AG08395 (cell line): ENCODE measurements around the gene ADSS1.

ENCODE experiments used
- DNase-seq: peaks from one replicate; pipeline ENCODE4 v3.0.0; 2012; ENCODE audit warnings: mixed read lengths, low spot score

ADSS1 gene

DNA sequence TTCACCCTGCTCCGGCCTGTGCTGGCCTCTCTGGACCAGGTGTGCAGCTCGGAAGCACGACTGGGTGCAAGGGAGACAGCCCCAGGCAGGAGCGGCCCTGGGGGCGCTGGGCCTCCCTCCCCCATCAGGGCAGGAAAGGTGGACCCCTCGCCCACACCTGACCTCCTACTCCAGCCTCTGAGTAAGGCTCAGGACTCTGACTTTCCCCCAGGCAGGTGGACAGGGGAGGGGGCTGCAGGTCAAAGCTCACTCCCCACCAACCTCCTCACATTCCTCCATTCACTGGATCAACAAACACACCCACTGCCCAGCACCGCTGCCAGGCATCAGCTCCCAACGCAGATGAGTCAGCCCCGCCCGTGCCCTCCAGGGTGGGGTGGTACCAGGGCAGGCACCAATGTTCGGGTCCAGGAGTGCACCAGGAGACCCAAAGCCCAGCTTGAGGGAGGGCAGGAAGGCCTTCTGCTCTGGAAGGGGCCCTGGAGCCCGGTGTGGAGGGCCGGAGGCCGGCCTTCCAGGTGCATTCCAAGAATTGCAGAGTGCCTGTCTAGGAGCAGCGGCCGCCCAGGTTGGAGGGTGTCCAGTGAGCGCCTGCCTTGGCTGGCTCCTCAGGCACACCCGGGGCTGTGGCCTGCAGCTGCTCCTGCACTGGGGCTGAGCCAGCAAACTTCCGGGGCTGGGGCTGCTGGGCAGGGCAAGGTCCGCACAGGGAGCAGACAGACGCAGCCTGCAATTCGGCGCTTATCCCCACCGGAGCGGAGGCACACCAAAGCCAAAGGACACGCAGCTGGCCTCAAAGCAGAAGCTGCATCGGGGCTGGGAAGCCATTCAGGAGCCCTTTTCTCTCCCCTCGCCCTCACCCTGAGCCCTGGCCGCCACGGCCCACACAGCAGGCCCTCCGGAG lies 36.2 kb upstream of the ADSS1 start:
- DNase-seq, result peak; percentile 74

DNA sequence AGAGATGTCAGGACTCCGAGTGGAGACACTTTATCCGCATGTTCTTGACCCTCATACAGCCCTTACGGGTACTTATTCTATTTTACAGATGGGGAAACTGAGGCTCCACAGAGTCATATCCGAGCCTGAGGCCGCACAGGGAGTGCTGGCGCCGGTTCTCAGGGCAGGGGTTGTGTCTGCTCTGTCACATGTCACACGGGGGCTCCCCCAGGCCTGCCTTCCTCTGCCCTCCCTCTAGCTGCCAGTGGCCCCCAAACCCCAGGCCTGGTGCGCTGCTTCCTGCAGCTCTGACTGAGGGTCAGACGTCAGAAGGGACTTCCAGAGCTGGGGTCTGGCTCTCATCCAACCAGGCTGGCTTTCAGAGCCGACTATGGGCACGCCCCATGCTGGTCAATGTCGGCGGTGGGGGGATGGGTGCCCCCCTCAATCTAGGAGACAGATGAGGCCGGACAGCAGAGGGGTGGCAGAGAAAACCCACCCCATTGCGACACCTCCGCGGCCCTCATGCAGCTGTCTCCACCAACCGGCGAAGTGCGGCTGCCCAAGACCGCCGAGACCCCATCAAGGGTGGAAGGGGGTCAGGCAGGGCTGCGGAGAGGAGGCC lies 35.4 kb upstream of the ADSS1 start:
- no peak for DNase-seq

DNA sequence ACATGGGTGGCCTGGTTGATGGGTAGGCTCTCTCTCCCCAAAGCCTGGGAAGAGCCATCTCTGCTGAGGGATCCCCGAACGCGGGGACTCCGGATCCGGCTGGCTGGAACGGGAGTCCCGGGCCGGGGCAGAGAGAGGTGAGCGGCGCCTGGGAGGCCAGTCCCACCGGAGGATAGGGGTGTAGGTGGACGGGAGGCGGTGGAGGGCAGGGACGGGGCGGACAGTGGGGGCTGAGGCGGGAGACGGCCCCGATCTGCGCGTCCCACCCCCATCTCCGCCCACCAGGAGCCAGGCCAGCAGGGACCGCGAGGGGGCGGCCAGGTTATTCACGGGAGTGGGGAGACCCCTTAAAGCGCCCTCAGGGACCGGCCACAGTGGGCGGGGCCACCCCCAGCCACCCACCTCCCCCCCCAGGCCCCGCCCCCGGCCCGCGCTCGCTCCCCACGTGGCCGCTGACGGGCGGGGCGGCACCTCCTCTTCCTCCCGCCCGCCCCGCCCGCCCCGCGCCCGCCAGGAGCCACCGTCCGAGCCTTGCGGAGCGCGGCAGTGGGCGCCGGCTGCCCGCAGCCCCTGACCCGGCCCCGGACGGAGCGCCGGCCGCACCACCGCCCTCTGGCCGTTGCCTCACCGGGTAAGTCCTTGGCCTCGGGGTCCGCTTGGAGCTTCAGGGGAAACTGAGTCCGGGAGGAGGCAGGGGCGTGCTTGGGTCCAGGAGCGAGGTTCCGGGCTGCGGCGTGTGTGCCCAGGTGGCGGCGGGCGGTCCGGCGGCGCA lies 34.7 kb upstream of the ADSS1 start, which contains the start of gene INF2:
INF2 (plus strand) TSS at position 510 of the 772 bp plus-strand sequence. CDS start 11,748 bp downstream, outside the sequence.
- peak; percentile 90 for DNase-seq

DNA sequence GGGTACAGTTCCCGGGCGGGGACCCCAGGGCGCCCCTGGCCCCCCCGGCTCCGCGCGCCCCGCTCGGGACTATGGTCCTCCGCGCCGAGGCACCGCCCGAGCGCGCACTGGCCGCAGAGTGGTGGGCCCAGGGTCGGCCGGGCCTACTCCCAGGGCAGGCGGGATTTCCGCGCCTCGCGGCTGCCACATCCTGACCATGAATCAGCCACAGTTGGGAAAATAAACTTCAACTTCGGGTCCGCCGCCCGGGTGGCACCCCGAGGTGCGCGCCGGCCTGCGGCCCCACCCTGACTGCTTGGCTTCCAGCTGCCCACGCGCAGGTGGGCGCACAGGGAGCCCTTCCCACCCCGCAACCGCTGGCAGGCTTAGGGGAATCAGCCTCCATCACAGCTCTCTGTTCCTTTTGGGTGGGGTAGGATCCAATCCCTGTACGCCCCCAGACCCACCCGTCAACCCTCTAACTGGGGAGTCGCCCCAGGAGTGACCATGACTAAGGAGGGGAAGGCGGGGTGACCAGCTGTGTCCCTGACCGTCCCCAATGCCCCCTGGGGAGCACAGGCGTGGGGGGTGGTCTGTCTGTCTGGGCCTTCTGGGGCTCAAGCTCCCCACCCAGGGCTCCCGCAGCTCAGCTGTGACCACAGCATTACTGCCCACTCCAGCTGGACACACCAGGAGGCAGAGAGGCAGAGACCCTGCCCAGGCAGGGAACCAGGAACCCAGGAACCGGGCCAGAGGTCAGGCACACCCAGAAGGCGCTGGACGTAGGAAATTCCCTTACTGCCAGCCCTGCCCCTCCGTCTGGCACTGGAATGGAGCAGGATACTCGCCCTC lies 33.9 kb upstream of the ADSS1 start:
- DNase-seq, result no peak

DNA sequence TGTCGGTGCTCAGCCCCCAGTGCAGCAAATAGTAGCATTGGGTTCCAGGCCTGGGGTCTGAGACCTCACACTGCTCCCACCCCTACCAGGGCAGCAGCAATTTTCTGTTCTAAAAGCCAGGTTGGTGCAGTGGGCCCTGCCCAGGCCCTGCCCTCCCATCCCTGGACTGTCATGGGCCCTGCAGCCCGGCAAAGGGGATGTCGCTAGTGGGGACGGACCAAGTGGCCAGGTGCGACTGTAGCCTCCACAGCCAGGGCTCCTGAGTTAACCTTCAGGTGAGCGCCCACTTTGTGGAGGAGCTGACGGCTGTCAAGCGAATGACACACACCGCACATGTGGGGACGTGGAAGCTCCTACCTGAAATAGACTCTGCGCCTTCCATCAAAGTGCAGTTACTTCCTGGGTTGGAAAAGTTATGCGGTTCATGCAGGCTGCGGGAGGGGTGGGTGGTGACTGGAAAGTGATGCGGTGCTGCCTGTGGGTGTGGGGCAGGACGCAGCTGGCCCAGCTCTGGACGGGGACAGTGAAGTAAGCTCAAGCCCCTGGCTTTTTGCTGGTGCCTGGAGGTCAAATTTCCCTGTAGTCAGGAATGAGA lies 33.1 kb upstream of the ADSS1 start:
- DNase-seq, result no peak

DNA sequence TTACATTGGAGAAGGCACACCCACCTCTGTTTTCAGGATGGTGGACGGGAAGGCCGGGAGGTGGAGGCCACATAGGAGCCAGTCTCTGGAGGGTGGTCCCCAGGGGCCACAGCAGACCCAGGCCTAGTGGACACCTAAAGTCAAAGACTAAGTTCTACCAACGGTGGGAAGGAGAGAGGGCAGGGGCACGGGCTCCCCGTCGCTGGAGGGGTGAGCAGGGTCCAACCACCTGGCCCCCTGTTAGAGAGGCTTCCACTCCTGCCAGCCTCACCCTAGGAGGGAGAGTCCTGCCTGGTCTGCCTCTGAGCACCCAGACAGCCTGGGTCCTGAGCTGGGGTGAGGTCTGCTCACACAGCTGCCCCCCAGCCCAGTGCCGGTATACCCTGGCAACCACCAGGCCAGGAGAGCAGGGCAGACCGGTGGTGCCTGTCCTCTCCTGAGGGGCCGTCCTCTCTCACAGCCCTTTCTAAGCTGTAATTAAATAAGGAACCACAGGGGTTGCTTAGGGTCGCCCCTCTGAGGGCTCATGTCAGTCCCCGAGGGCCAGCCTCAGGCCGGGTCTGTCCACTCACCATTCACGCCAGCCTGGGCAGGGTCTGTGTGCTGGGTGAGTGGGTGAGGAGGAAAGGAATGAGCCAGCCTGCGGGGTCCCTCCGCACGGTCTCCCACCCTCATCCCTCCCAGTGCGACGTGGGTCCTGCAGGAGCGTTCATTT lies 32.3 kb upstream of the ADSS1 start:
- DNase-seq, result no peak

DNA sequence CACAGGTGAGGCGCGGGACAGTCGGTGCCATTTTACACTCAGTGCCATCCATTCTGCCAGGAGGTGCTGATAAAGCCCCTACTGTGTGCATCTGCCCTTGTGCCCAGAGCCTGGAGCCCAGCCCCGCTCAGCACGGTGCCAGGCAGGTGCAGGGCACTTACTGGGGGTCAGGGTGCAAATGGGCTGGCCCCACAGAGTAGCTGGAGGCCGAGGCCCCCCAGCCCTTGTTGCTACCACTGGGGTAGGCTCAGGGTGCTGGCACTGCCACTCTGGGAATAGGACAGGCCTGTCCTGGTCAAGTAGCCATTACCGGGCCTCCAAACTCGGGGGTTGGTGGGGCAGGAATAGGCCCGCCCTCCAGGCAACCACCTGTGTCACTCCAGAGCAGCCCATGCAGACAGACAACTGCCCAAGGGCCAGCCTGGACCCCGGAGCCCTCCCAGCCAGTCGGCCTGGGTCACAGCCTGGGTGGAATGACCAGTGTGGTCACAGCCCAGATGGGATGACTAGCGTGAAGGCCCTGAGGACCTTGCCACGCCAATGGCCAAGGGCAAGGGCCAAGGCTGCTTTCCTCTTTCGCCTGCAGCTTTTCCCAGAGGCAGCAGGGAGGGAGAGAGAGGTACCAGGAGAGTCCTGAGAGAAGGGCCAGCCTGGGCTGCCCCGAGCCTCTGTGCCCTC lies 31.6 kb upstream of the ADSS1 start:
- no peak for DNase-seq

DNA sequence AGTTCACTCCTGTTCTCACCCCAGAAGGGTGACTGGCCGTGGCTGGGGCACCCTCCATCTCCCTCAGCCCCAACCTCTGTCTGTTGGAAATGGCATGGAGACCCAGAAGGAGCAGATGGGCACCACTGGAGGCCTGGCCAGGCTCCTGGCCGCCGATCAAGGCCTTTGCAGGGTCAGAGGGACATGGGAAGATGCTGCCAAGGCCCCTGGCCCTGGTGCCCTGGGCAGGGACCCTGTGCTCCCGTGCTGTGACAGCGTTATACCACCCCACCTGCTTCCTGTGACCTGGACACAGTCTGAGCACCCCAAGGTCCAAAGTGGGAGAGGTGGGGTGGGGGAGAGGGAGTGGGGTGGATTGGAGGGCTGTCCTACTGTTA lies 31.1 kb upstream of the ADSS1 start:
- DNase-seq, result no peak

DNA sequence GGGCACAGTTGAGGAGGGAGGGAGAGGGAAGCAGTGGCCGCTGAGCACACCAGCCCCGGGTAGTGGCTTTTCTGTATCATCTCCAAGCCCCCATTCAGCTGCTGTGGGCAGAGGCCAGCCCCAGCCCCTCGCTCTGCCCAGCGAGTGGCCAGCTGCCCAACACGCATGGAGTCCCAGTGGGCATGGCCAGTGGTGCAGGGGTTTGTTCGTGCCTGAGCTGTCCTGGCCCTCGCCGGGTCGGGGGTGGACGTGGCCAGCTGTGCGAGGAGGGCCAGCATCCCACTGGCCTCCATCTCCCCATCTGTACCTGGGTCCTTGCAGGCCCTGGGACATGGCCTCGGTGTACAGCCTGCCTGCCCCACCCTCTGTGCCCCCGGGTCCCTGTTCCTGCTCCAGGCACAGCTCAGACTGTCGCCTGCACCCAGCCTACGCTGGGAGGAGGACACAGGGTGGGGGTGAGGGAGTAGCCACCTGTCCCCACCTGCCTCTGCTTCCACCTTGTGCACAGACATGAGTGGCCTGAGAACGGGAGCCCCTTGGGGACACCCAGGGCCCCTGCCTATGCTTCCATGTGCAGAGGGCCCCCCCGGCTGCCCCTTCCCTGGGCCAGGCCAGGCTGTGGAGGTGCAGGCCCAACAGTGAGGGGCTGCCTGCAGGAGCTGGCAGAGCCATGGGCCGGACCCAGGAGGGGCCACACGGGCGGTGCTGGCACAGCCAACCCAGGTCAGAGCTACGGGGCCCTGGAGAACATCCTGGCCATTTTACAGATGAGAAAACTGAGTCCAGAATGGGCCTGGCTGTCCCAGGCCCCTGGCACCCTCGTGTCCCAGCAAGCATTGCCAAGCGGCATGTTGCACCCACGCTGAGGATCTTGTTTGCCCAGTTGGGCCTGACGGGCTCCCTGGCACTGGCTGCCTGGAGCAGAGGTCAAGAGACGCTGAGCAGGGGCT lies 30.3 kb upstream of the ADSS1 start:
- DNase-seq, result no peak

DNA sequence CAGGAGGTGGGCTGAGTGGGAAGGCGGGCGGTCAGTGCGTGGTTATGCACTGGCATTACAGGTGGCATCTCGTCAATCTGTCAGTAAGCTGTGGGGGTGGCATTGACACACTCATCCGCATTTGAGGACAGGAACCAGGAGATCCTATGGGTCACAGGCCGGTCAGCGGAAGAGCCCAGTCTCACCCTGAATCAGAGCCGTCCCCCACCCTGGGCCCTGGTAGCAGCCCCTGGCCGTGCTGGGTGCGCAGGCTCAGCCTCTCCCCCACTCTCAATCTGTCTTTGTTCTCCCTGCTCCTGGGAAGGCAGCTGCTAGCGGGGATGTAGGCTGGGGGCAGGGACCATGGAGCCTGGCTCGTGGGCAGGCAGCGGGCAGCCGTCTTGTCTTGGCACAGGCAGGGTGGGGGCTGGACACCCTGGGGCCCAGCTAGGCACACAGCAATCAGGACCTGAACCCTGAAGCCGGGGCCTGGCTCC lies 29.5 kb upstream of the ADSS1 start:
- no peak for DNase-seq

DNA sequence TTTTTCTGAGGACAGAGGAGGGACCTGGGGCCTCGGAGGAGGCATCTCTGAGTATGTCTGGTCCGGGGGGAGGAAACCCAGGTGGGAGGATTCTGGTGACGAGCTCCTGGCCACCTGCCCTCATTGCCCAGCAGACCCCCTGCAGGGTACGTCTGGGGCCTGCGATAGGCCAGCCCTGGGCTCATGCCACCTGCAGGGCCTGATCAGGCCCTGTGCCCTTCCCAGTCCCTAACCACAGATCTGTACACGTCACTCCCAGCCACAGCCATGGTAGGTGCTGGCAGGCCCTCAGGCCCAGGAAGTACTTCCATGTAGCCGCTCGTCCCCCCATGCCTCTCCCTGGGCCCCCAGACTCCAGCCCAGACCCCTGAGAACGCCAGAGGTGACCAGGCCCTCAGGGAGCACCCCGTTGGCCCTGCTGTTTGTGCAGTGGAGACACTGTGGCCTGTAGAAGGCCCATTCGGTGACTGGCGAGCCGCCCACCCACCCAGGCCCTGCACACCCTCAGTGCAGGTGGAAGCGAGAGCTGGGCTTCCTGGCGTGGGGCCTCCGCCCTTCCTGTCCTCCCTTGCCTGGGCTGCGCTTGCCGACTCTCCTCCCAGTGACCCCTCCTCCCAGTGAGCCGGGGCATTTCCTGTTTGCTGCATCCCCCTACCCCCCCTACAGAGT lies 28.9 kb upstream of the ADSS1 start:
- no peak for DNase-seq

DNA sequence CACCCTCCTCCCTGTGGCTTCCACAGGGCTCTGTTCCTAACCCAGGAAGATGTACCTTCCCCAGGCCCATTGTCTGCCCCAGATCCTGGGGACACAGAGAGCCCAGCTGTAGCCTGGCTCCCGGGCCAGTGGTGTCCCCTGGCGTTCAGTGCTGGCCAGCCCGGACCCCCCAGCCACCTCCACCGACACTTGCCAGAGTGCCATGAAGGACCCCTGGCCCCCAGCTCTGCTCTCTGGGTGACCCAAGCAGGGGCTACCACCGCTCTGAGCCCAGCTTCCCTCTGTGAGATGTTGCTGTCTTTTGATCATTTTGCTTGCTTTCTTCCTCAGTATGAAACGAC lies 28.4 kb upstream of the ADSS1 start:
- no peak for DNase-seq

DNA sequence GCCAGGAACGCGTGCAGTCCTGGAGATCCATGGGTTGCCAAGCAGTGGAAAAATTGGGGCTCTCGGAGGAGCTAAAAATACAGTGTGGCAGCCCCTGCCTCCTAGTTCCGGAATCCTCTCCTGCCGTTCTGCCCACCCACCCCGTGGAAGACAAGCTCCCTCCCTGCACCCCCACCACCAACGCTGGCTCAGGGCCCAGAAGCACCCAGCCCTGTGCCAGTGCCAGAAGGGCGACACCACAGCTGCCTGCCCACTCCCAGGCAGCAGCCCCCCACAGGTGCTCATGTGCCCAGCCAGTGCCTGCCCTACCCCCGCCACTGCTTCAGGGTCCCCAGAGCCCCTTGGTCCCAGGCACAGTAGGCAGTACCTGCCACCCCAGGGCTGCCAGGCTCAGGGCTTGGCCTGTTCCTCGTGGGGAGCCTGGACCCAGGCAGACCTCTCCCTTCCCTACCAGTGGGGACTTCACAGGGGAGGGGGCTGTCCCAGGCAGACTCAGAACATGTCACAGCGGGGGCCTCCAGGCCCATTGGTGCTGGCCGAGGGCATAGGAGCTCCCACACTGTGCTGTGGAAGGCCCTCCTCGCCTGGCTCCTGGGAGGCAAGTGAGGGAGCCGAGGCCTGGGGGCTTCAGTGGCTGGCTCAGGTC lies 27.2 kb upstream of the ADSS1 start:
- DNase-seq, result no peak

DNA sequence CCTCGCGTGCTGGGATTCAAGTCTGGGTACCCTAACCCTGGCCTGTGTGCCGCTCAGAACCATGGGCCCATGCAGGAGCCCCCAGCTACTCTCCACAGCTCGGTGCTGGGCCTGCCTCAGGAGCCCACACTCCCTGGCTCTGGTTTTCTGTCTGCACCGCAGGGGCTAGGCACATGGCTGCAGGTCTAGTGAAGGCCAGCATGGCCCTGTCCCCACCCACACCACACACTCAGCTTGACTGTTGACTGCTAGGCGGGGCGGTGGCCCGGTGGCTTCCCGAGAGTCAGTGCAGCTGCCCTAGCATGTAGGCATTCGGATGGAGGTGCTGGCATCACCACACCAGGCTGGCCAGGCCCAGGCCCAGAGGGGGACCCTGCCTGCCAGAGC lies 26.7 kb upstream of the ADSS1 start:
- no peak for DNase-seq

DNA sequence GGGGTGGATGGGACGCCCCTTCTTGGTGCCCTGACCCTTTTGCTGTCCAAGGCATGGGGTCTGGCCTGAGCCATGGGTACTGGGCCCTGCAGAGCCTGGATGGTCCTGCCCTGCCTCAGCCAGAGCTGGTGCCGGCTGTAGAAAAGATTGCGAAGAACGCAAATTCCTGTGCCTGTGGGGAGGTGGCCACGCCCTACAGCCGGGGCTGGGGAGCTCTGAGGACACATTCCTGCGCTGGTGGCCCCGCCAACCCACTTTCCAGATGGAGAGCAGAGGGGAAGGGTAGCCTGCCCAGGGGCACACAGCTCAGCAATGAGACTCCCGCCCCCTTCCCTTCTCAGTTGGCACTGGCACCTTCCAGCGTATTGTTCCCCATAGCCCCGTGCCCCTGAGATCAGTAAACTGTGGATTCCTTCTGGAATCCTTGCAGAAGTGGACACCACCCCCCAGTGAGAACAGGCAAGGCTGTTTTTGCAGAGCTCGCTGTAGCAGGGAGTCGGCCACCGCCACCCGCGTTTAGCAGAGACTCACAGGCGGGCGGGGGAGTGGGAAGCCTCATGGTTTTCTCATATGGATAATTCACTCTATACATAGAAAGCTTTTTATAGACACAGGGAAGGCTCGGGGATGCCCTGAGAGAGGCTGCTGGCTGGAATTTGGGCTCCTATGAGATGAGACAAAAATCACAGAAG lies 26.0 kb upstream of the ADSS1 start:
- peak; percentile 70 for DNase-seq

DNA sequence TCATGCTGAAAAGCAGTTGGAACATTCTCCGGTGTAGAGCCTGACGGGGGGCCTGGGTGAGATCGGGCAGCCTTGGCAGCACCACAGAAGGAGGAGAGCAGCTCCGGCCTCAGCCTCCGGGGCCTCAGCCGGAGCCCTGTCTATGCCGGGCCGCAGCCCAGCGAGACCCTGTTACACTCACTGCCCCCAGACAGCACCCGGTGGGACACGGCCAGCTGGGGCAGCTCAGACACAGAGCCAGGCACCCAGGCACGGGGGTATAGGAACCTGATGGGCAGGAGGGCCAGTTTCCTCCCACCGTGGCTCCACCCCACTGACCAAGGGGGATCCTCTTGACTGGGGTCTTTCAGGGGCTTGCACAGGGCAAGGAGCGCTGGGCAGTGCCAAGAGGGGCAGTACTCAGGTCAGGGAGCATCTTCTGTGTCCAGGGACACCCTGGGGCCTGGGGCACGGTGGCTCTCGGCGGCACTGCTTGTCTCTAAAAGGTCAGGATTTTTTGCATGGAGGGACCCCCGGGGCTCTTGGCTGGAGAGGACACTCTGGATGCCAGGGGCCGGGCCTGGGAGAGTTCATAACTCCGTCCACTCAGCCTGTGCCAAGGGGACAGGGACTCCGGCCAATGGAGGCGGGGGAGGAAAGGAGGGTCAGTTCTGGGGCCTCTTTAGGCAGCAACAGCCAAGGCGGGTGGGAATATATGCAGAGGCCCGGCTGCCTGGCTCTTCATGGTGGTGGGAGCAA lies 25.2 kb upstream of the ADSS1 start:
- no peak for DNase-seq

DNA sequence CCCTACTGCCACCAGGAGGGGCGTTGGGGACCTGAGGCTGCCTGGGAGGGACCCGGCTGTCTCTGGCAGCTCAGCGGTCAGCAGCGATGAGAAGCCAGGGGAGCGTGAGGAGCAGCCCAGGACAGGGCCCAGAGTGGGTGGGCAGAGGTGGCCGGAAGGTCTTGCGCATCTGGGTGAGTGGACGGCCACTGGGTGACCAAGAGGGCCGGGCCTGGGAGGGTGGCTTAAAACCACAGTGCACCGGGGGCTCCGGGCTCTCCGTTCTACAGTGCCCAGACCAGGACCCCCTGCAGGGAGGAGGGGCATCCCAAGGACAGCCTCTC lies 24.6 kb upstream of the ADSS1 start:
- no peak for DNase-seq
